Activated CD8-positive, alpha-beta T cell treated with anti-CD3 and anti-CD28 coated beads, Interleukin-2, amount 10 ng/mL, durations not matched to agents 7 days and 5 days (primary cell): ENCODE measurements around the gene ARL6. TPM values are rescaled to one million over a fixed set of nuclear protein-coding genes. Genes with fewer than 3 reads are reported as not detected.

Source experiments
- ATAC-seq: fragments of 150-1000 bp; cut with Tn5 transposase; one replicate; pipeline ENCODE4 v1.10.0; 2021; ENCODE audit warnings: moderate library complexity
- CTCF ChIA-PET: fragments of 350-600 bp; sonication (Branson Sonifier 250); formaldehyde crosslinking; loops from one replicate; lab custom pipeline; 2021; ENCODE audit warnings: antibody characterized with exemption; lab: Charles Lee
- POLR2A ChIA-PET: fragments of 350-600 bp; sonication (Branson Sonifier 250); formaldehyde crosslinking; loops from one replicate; lab custom pipeline; 2021; ENCODE audit warnings: antibody characterized with exemption; lab: Charles Lee
- DNase-seq: peaks from one replicate; pipeline ENCODE4 v3.0.0-alpha.2; 2020
- H3K27ac Mint-ChIP-seq: one replicate; pipeline ENCODE4 v1.8.0; 2021; ENCODE audit warnings: mild to moderate bottlenecking, mixed read lengths
- H3K27me3 Mint-ChIP-seq: one replicate; pipeline ENCODE4 v1.8.0; 2021; ENCODE audit warnings: low read depth, mixed read lengths
- H3K36me3 Mint-ChIP-seq: one replicate; pipeline ENCODE4 v1.8.0; 2021; ENCODE audit warnings: low read depth, mixed read lengths
- H3K4me1 Mint-ChIP-seq: one replicate; pipeline ENCODE4 v1.8.0; 2021; ENCODE audit warnings: low read depth, mixed read lengths
- H3K4me3 Mint-ChIP-seq: one replicate; pipeline ENCODE4 v1.8.0; 2021; ENCODE audit warnings: mild to moderate bottlenecking, mixed read lengths
- H3K9me3 Mint-ChIP-seq: one replicate; pipeline ENCODE4 v1.8.0; 2022; ENCODE audit warnings: mixed read lengths; ENCODE audit not compliant: insufficient read depth
- total RNA-seq, 2 experiments: library from RNA; stranded (reverse); gene quantifications; one replicate each; pipeline ENCODE4 v1.2.3, GENCODE V29; 2021

The ARL6 gene
- total RNA-seq, 2 experiments from 2014 or later: 5.0 to 6.6 TPM

- no peak overlapping the region for H3K27ac Mint-ChIP-seq
- CTCF ChIA-PET: no interaction called here
Measured at GRCh38 chr3:97841304-97841703, 76.7 kb downstream of the ARL6 start.

DNA sequence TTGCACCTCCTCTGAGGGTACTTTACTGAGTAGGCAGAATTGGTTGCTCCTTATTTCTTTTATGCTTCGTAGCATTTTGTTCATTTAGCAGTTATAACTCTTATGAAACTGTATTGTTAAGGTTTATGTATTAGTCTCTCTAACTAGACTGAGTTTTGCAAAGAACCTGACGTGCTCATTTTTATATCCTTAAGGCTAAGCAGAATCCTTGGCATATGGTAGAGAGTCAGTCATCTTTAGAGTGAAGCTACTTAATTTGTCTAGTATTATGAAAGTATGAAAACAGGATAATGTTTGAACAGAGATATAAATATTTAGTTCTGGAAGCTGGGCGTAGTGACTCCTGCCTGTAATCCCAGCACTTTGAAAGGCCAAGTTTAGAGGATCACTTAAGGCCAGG lies 77.4 kb downstream of the ARL6 start:
- Mint-ChIP-seq H3K36me3 (no peaks in the 10 kb centered on the region), H3K4me3 (no peak overlapping the region), H3K27ac (no peak overlapping the region), H3K4me1 (no peaks in the 10 kb centered on the region), H3K9me3 (no peaks in the 10 kb centered on the region), H3K27me3 (peaks cover 7% of the 10 kb centered on the region)
- ATAC-seq (no peak), DNase-seq (no peak)
- CTCF ChIA-PET: no interaction called here
- POLR2A ChIA-PET: no interaction called here

More at GRCh38 chr3:97841304-97841703, 76.7 kb downstream of the ARL6 start:
- no peak for ATAC-seq
- Mint-ChIP-seq H3K4me1 (no peaks in the 10 kb centered on the region), H3K36me3 (no peaks in the 10 kb centered on the region), H3K27me3 (peaks cover 7% of the 10 kb centered on the region), H3K4me3 (no peak overlapping the region), H3K9me3 (no peaks in the 10 kb centered on the region)
- POLR2A ChIA-PET: no interaction called here
- no peak for DNase-seq

GRCh38 chr3:97848779-97849178 lies 84.2 kb downstream of the ARL6 start:
- CTCF ChIA-PET: interaction anchor here (0.6 kb wide), 1 partner anchor 64 kb away, joined by 4 read pairs; no protein-coding TSS in a partner anchor

More at GRCh38 chr3:97848779-97849178, 84.2 kb downstream of the ARL6 start:
- ATAC-seq: no peak
- POLR2A ChIA-PET: no interaction called here
- Mint-ChIP-seq H3K27ac (no peak overlapping the region), H3K27me3 (peaks cover 5% of the 10 kb centered on the region), H3K9me3 (no peaks in the 10 kb centered on the region), H3K36me3 (no peaks in the 10 kb centered on the region), H3K4me3 (no peak overlapping the region), H3K4me1 (no peaks in the 10 kb centered on the region)
- DNase-seq: no peak

Other genes with a start within 250 kb of the ARL6 start
- 1 to 10 TPM; 1.6 to 1.8 TPM for gene CRYBG3, start 57.3 kb downstream of the ARL6 start, total RNA-seq
- gene RIOX2, start 207.7 kb downstream of the ARL6 start, total RNA-seq: 10 to 100 TPM; 25.0 to 27.9 TPM